ENCODE results near the gene KLHL1. TPM values are rescaled to one million over a fixed set of nuclear protein-coding genes. Genes with fewer than 3 reads are reported as not detected.

The KLHL1 gene
- total RNA-seq, 4 donors from 2014 or later: not detected

Small RNAs within 50 kb of the gene (small RNA-seq; reads per million reads assigned to genes)
- 0 reads per million in 2 donors for gene RNY3P10

Other genes with a start within 250 kb of the KLHL1 start
- gene ATXN8OS, start 626 bp downstream of the KLHL1 start, total RNA-seq: not detected

Data from Peyer's patch (tissue), 4 donors.